Measurements from ENCODE around the gene KNCN.

KNCN gene

DNA sequence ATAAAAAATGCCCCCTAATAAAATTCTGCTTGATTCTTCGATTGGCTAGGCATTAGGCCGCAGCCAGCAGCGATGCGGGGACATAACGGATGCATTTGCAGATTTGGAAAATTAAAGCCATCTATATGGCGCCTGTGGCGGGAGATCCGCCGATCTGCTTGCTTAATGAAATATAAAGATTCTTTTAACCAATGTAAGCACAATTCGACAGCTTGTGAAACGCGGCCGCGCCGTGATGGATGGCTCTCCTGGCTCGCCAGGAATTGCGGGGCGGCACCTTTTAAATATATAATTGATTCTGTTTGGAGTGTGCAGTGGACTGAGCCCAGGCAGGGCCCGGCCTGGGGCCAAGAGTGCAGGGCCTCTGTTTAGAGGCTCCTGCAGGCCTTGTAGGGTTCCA lies 53.8 kb downstream of the KNCN start:
- no peak for DNase-seq (ENCODE audit: low spot score)

DNA sequence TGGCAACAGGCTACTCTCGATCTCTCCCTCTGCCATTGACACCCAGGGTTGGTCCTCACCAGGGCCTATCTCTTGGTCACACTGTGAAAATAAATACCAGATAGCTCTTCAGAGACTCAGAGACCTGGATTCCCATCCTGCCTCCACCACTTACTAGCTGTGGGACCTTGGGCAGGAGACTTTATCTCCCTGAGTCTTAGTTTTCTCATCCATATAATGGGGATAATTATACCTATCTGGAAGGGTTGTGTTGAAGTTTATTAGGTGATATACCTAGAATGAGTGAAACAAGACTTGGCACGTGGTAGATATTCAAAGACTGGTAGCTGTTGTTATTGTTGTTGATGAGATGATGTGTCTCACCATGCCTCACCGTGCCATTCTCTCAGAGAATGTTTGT lies 54.4 kb downstream of the KNCN start:
- no peak for DNase-seq (ENCODE audit: low spot score)

DNA sequence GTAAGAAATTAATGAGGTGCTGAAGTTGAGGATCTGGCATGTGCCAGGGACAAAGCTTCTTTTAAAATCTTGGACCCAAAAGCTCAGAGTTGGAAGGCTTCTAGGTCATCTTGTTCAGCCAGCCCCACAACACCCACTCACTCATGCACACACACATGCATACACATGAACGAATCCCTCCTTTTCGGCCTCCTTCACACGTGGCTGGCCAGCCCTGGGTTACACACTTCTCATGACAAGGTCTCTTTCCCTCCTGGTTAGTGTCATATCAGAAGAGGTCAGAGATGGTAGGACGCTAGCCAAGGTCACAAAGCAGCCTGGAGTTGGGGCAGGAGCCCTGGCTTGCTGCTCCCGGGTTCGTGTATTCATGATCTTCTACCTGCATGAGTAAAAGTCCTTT lies 54.9 kb downstream of the KNCN start:
- no peak for DNase-seq (ENCODE audit: low spot score)

DNA sequence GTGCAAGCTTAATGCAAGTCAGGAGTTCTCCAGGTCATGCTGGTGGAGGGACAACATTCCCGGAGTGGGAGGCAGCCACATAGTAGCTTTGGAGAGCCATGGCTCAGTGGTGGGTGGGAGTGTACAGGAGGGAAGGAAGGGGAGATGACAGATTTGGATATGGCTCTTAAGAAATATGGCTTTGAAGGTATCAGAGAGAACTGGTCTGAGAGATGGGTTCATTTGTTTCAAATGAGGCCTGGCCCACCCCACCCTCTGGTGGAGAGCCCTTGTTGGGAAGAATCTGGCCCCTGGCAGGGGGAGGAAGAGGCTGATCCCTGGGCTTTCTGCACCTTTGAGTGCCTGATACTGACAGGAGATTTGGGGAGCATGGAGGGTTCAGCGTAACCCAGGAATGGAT lies 55.7 kb downstream of the KNCN start:
- no peak for DNase-seq (ENCODE audit: low spot score)
